T-helper 1 cell treated with Interleukin-12 subunit alpha and Interleukin-12 subunit beta and Interleukin-4 antibody, amounts not matched to agents 30 ng/mL and 1 ng/mL, for 36 hours (primary cell): ENCODE results near the gene WDR17. TPM values are rescaled to one million over a fixed set of nuclear protein-coding genes. Genes with fewer than 3 reads are reported as not detected.

Source experiments
- intact Hi-C: fragments of 100-400 bp; cut with micrococcal nuclease; formaldehyde crosslinking; loops from one replicate; pipeline ENCODE4 v1.15.1; 2024
- total RNA-seq: library from RNA; stranded (reverse); gene quantifications from 2 replicates; pipeline ENCODE4 v1.2.3, GENCODE V29; 2022

Gene WDR17
- total RNA-seq, 1 donor from 2014 or later, result 0.69 TPM

GRCh38 chr4:176084769-176085168, 19.1 kb downstream of the WDR17 start:
- intact Hi-C loops, result no loop called here

DNA sequence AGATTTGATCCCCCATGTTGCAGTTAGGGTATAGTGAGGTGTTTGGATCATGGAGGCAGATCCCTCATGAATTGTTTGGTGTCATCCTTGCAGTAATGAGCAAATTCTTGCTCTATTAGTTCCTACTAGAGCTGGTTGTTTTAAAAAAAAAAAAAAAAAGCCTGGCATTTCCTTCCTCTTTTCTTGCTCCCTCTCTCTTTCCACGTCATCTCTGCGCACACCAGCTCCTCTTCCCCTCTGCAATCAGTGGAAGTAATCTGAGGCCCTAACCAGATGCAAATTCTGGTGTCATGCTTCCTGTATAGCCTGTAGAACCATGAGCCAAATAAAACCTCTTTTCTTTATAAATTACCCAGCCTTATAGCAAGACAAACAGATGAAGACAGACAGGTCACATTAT, 24.5 kb downstream of the WDR17 start:
- intact Hi-C loops, result no loop called here

DNA sequence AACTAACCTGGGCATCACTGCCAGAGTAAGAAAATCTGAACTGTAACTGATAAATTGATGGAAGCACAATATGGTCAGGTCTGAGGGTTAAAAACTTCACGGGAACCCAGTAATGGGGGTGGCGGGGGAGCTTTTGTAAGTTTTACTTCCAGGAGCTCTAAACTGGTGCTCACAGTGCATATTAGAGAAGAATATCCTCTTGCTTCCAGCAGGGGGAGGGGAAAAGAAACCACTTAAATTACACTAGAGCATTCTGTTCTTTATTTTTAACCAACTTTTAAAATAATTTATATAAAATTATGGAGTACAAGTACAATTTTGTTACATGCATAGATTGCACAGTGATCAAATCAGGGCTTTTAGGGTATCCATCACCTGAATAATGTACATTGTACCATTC, 33.7 kb downstream of the WDR17 start:
- intact Hi-C loops, result no loop called here

- intact Hi-C loops, result no loop called here
Measured at GRCh38 chr4:176102414-176103063, 36.9 kb downstream of the WDR17 start.

DNA sequence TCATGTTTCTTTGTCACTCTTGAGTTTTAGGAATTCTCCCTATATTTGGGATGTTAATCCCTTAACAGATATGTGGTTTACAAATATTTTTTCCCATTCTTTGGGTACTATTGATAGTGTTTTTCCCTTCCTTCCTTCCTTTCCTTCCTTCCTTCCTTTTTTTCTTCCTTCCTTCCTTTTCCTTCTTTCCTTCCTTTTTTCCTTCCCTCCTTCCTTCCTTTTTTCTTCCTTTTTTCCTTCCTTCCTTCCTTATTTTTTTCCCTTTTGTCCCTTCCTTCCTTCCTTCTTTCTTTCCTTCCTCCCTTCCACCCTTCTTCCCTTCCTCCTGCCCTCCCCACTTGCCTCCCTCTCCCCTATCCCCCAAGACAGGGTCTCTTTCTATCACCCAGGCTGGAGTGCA, 42.1 kb downstream of the WDR17 start:
- intact Hi-C loops, result no loop called here

GRCh38 chr4:176123710-176124407, 58.2 kb downstream of the WDR17 start:
- intact Hi-C loops, result no loop called here

GRCh38 chr4:176125063-176125462, 59.4 kb downstream of the WDR17 start:
- intact Hi-C loops, result no loop called here

GRCh38 chr4:176134670-176135069, 69.0 kb downstream of the WDR17 start:
- intact Hi-C loops, result no loop called here

DNA sequence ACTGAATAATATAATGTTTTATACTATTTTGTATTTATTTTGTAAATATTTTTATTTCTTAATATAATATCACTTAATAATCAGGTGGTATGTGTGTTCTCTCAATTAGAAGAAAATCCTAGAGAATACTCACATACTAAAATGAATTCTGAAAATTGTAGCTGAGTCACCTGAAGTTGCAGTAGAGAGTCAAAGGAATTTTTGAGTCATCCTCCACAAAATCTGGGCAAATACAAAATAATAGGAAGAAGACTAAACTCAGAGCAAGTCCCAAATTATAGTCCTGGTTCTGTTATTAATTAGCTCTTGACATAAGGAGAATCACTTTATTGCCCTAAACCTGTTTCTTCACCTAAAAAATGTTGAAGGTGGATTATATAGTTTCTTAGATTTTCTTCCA, 72.0 kb downstream of the WDR17 start:
- intact Hi-C loops, result no loop called here

GRCh38 chr4:176139518-176139917, 73.9 kb downstream of the WDR17 start:
- intact Hi-C loops, result no loop called here

GRCh38 chr4:176142253-176142652, 76.6 kb downstream of the WDR17 start:
- intact Hi-C loops, result no loop called here

DNA sequence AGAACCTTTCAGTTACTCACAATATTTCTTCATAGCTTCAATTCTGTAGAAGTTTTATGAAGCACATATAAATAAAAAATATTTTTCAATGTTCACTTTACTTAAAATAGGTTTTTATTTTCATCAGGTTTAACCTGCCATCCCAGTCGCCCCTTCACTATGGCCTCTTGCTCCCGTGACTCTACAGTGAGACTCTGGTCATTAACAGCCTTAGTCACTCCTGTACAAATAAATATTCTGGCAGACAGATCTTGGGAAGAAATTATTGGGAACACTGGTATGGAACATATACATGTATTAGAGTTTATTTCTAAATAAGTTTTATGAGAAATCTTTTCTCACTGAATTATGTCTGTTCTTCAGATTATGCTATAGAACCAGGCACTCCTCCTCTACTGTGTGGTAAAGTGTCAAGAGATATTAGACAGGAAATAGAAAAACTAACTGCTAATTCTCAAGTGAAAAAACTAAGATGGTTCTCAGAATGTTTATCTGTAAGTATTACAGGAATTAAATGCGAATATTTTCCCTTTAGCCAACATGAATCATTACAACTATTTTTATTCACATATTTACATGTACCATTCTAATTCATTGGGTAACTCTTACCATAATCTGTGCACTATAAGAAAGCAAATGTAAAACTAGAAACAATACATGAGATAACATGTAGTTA, 84.2 kb downstream of the WDR17 start:
- intact Hi-C loops, result loop anchor here (1.0 kb wide), 2 partner anchors 127 to 191 kb away; no protein-coding TSS in a partner anchor

GRCh38 chr4:176150356-176150682, 84.7 kb downstream of the WDR17 start:
- intact Hi-C loops, result loop anchor here (1.0 kb wide), 2 partner anchors 127 to 191 kb away; no protein-coding TSS in a partner anchor

DNA sequence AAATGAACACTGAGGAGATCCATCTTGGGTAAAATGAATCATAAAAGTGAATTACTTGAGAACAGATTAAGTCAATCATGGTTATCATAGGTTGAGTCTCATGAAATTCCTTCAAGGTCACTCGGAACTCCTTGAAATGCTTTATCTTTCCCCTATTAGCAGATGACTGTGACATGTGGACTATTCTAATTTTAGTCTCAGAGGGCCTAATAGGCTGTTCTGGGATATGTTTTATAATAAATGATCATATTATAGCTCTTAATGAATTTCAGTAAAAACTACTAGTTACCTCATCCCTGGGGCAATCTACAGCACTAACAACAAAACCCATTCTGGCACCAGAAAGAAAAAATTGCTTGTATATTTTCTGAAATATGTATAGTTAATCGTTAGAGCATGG, 85.1 kb downstream of the WDR17 start:
- intact Hi-C loops, result loop anchor here (1.0 kb wide), 2 partner anchors 127 to 191 kb away; no protein-coding TSS in a partner anchor

- intact Hi-C loops, result no loop called here
Measured at GRCh38 chr4:176153124-176153523, 87.5 kb downstream of the WDR17 start.

DNA sequence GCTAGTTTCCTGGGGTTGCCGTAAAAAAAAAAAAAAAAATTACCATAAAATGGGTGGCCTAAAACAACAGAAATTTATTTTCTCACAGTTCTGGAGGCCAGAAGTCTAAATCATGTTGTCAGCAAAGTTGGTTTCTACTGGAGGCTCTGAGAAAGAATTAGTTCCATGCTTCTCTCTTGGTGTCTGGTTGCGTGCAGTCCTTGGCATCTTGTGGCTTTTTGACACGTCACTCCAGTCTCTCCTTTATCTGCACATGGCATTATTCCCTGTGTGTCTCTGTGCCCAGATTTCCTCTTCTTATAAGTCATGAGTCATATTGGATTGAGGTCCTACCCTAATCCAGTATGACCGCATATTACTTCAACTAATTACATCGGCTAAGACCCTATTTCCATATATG, 91.0 kb downstream of the WDR17 start:
- intact Hi-C loops, result no loop called here

DNA sequence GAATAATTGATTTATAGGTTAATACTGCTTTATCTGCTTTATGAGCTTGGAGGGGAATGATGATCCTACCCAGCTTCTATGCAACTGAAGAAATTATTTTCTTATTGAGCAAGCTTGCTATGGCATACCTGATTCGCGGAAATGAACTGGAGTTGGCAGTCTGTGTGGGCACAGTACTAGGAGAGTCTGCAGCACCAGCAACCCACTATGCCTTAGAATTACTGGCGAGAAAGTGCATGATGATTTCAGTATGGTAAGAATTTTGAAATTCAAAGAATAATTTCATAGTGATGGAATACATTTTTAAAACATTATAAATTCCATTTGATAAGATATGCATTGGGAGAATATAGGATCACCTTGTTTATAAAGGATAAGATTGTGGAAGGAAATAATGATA, 97.4 kb downstream of the WDR17 start:
- intact Hi-C loops, result no loop called here

GRCh38 chr4:176185051-176185450, 119.4 kb downstream of the WDR17 start:
- intact Hi-C loops, result no loop called here

- intact Hi-C loops, result no loop called here
Measured at GRCh38 chr4:176186067-176186466, 120.4 kb downstream of the WDR17 start.

- intact Hi-C loops, result no loop called here
Measured at GRCh38 chr4:176186671-176187395, 121.2 kb downstream of the WDR17 start.

GRCh38 chr4:176187624-176188023, 122.0 kb downstream of the WDR17 start:
- intact Hi-C loops, result no loop called here

DNA sequence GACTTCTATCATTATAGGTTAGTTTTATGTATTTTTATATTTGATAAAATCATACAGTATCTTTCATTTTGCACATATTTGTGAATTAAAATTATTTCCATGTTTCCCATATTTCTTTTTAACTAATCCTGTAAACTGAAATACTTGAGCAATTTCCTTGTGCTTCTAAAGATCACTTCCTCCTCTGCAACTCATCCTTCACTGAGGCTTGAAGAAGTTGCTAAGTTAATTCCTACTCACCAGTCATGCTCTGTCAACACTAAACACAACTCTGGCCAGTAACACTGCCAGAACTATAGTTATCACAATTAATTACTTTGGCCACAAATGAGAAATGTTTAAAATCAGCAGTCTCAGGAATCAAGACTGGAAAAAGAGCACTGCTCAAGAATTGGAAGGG, 123.0 kb downstream of the WDR17 start:
- intact Hi-C loops, result no loop called here
